GM19193 (cell line): ENCODE results near the gene IL17REL.

ENCODE experiments used
- POLR2A ChIP-seq: IDR thresholded peaks from 4 replicates; pipeline ENCODE4 v1.6.1; 2011; ENCODE audit not compliant: insufficient read depth, insufficient read length; ENCODE audit errors: extremely low read depth

The IL17REL gene

GRCh38 chr22:50049299-50050195, 37.0 kb upstream of the IL17REL start:
- TF ChIP-seq POLR2A, result no peak

DNA sequence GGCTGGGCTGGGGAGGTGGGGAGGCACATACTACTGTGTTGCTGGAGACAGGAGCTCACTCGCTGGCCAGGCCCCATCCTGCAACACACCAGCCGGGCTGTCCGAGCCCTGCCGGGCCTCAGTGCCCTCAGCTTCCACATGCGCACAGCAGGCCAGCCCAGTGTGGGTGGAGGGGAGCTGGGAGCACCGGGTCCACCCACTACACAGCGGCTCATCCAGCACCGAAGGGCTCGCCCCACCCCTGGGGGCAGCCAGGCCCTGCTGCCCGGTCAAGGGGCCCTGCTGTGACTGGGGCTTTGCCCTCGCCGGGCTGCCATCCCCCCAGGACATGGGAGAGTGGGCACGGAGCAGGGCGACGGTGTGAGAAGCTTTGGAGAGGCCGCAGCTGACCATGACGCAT, 36.3 kb upstream of the IL17REL start:
- no peak for TF ChIP-seq POLR2A

DNA sequence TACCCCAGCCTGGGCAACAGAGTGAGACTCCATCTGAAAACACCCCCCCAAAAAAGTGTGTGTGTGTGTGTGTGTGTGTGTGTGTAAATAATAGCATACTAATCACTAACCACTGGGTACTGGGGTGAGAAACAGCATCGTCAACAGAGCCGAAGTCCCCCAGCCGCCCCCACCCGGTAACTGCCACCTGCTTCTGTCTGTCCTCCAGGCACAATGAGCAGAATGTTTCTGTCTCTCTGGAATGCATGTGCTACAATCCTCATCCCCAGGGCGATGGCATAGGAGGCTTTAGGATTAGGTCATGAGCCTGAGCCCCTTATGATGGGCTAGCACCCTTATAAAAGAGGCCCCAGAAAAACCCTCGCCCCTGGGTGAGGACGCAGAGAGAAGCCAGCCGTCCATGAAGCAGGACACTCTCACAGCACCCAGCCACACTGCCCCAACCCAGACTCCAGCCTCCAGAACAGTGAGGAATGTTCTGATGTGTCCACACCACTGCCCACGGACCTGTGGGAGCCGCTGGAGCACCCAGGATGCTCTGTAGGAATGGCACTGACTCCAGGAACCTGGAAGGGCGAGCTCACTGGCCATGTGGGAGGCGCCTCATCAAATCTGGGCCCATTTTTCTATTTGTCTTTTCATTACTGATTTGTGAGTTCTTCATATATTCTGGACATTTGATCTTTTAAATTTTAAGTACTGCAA, 35.6 kb upstream of the IL17REL start:
- TF ChIP-seq POLR2A, result no peak

DNA sequence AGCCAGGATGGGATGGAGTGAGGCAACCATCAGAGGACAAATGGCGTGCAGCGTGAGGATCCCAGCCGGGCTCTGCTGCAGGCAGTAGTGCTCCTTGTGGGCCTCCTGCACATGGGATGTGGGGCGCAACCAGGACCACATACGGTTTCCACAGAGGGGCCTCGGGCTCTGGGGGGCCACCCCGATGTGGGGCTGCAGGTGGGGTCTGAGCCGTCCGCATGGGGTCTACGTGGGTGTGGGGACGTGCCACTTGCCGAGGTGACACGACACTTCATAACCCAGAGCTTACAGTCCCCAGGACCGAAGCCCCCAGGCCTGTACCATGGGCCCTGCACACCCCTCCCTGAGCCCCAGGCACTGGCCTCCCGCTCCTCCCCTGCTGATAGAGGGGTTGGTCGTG, 34.8 kb upstream of the IL17REL start:
- TF ChIP-seq POLR2A, result no peak

DNA sequence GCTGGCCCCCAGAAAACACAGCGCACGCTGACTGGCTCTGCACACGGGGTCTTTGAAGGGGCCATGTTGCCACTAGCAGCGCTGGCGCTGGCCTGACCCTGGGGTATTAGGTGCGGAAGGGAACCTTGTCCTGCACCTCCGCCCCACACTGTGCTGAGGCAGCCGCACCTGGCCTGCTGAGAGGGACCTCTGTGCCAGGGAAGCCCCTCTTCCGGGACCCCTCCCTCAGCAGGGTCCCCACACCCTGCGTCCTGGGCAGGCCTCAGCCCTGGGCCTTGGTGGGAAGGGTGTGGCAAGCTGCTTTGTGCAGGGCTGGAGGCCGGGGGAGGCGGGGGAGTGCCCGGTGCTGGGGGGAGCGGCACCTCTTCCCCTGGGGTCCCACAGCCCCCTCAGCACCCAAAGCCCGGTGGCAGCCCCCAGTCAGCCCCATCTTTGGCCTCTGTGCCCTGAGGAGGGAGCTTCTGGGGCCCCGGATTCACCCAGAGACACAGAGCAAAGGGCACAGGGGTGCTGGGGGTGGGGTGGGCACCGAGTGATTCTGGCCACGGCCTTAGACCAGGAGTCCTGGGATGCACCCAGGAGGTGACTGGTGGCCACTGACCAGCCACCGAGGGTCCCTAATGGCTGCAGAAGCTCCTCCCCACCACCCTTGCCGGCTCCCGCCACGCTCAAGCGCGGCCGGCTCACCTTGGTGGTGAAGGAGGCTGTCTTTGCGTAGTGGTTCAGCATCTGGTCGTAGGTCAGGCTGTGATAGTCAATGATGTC, 34.1 kb upstream of the IL17REL start:
- TF ChIP-seq POLR2A, result no peak

- TF ChIP-seq POLR2A, result no peak
Measured at GRCh38 chr22:50046019-50046415, 33.5 kb upstream of the IL17REL start.

DNA sequence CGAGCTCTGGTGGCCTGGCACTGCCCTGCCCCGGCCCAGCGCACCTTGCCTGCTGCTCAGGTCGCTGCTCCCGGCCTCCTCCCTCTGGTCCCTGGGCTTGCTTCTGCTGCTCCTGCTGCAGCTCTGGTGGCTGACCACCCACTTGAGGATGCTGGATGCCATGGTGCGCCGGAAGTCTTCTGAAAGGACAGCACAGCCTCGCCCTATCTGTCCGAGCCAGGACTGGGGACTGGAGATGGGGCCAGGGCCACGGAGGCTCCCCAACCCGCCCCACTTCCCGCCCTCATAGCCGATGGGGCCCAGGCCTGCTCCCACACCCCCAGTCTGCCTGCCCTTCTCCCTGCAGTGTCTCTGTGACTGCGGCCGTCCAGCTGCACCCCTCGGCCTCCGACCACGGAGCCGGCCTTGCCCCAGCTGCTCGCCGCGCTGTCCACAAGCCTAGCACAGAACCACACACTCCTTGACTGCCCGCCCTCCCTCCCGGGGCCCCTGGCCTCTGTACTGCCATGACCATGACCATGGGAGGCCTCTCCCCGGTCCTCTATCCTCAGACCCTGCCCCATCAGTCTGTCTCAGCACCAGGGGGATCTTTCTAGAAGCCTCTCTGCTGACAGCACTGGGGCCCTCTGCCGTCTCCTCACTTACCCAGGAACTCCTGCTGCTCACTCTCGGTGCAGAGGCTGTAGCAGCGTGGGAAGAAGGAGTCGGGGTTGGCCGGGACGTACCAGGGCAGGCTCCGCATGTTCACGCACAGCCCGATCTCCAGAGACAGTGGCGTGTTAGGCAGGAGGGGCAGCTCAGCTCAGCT, 32.9 kb upstream of the IL17REL start:
- TF ChIP-seq POLR2A, result no peak

DNA sequence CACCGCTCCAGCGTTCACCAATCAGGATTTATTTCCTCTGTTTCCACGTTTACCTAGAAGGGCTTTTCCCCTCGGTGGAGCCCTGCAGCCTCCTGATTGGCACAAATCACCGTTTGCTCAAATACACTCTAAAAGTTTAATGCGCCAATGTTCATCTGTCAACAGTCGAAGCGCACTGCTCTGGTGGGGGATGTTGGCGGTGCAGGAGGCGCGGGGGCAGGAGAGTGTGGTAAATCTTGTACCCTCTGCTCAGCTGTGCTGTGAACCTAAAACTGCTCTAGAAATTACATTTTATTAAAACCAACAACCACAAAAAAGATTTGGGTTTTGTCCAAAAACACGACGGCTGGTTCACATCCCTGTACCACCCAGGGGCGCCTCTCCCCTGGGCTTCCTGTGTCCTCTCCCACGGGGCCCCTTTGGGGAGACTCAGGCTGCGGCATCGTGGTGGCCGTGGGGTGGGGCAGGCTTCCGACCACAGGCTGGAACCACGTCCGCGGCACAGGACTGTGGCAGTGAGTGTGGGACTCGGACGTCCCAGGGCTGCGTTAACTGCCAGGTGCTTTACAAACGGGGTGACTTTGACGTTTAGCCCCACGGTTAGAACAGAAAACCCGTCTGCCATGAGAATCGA, 32.0 kb upstream of the IL17REL start:
- TF ChIP-seq POLR2A, result no peak

DNA sequence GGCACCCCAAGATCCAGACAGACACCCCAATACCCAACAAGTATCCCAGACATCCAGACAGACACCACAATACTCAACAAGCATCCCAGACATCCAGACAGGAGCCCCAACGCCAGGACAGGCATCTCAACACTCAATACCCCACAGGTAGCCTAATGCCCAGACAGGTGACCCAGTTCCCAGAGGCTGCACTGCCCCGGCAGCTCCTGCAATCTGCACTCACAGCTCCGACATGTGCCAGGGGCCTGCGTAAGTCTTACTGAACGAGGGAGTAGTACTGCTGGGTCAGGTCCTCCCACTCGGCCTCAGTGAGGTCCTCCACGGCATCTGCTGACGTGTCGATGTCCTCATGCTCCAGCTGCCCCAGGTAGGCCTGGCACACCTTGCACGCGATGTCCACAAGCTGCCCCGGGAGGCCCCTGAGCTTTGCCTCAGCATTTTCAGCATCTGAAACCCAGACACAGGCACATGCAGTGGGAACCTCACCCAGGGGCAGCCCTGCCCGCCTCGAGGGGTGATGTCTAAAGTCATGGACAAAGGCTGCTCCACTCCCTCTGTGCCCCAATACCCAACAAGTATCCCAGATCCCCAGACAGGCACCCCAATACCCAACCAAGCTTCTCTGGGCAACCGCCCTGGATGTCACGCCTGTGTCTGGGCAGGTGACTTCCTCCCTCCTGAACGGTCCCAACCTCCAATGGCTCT, 28.9 kb upstream of the IL17REL start:
- no peak for TF ChIP-seq POLR2A

- TF ChIP-seq POLR2A, result no peak
Measured at GRCh38 chr22:50040717-50041116, 28.2 kb upstream of the IL17REL start.

GRCh38 chr22:50039669-50040443, 27.3 kb upstream of the IL17REL start:
- no peak for TF ChIP-seq POLR2A

GRCh38 chr22:50035976-50036724, 23.6 kb upstream of the IL17REL start:
- TF ChIP-seq POLR2A, result no peak

- no peak for TF ChIP-seq POLR2A
Measured at GRCh38 chr22:50035131-50035881, 22.7 kb upstream of the IL17REL start.
